ENCODE results near the gene LIPC.

LIPC gene

GRCh38 chr15:58555162-58556027, 123.6 kb downstream of the LIPC start:
- no peaks in the 10 kb centered on the region for H3K9me3 ChIP-seq (ENCODE audit: insufficient read depth, low read length, severe bottlenecking)
- H2AFZ ChIP-seq (ENCODE audit: low read depth, low read length), result no peak overlapping the region
- H3K27me3 ChIP-seq (ENCODE audit: insufficient read depth, low read length, poor library complexity), result no peaks in the 10 kb centered on the region
- H3K79me2 ChIP-seq (ENCODE audit: insufficient read depth, low read length), result no peaks in the 10 kb centered on the region
- no peaks in the 10 kb centered on the region for H4K20me1 ChIP-seq (ENCODE audit: insufficient read depth, low read length)
- H3K9ac ChIP-seq (ENCODE audit: low read depth, low read length), result no peak overlapping the region
- H3K36me3 ChIP-seq (ENCODE audit: insufficient read depth, low read length), result no peaks in the 10 kb centered on the region
- no peak for TF ChIP-seq EZH2 (IDR thresholded peaks at IDR 0.05; ENCODE audit: borderline replicate concordance, low read depth, low read length, severe bottlenecking)
- no peak for TF ChIP-seq CTCF (IDR thresholded peaks at IDR 0.05; ENCODE audit: borderline replicate concordance, extremely low read depth, low read length, poor library complexity, severe bottlenecking)
- ATAC-seq (ENCODE audit: insufficient read depth, low read depth) (no peak), DNase-seq (no peak)
- H3K4me2 ChIP-seq (ENCODE audit: insufficient read depth, low read length), result no peak overlapping the region
- no peak overlapping the region for H3K27ac ChIP-seq (ENCODE audit: low read length)
- H3K4me1 ChIP-seq (ENCODE audit: insufficient read depth, low read length), result peaks cover 17% of the 10 kb centered on the region
- no peak overlapping the region for H3K4me3 ChIP-seq (ENCODE audit: low read depth in 1 of 2, low read length in 2 of 2)

- TF ChIP-seq CTCF (IDR thresholded peaks at IDR 0.05; ENCODE audit: borderline replicate concordance, extremely low read depth, low read length, poor library complexity, severe bottlenecking) (no peak), EZH2 (IDR thresholded peaks at IDR 0.05; ENCODE audit: borderline replicate concordance, low read depth, low read length, severe bottlenecking) (no peak)
- DNase-seq (no peak), ATAC-seq (ENCODE audit: insufficient read depth, low read depth) (no peak)
- Histone ChIP-seq H3K36me3 (ENCODE audit: insufficient read depth, low read length) (no peaks in the 10 kb centered on the region), H3K27ac (ENCODE audit: low read length) (no peak overlapping the region), H4K20me1 (ENCODE audit: insufficient read depth, low read length) (no peaks in the 10 kb centered on the region), H3K4me1 (ENCODE audit: insufficient read depth, low read length) (peaks cover 15% of the 10 kb centered on the region), H2AFZ (ENCODE audit: low read depth, low read length) (no peak overlapping the region), H3K4me3 (ENCODE audit: low read depth in 1 of 2, low read length in 2 of 2) (no peak overlapping the region), H3K27me3 (ENCODE audit: insufficient read depth, low read length, poor library complexity) (no peaks in the 10 kb centered on the region), H3K4me2 (ENCODE audit: insufficient read depth, low read length) (no peak overlapping the region), H3K9ac (ENCODE audit: low read depth, low read length) (no peak overlapping the region), H3K79me2 (ENCODE audit: insufficient read depth, low read length) (no peaks in the 10 kb centered on the region), H3K9me3 (ENCODE audit: insufficient read depth, low read length, severe bottlenecking) (no peaks in the 10 kb centered on the region)
Observed at GRCh38 chr15:58556028-58556361, 124.2 kb downstream of the LIPC start.

GRCh38 chr15:58556541-58556940, 124.8 kb downstream of the LIPC start:
- Histone ChIP-seq H3K27me3 (ENCODE audit: insufficient read depth, low read length, poor library complexity) (no peaks in the 10 kb centered on the region), H3K4me1 (ENCODE audit: insufficient read depth, low read length) (peaks cover 10% of the 10 kb centered on the region), H3K4me2 (ENCODE audit: insufficient read depth, low read length) (no peak overlapping the region), H3K79me2 (ENCODE audit: insufficient read depth, low read length) (no peaks in the 10 kb centered on the region), H3K4me3 (ENCODE audit: low read depth in 1 of 2, low read length in 2 of 2) (no peak overlapping the region), H3K9me3 (ENCODE audit: insufficient read depth, low read length, severe bottlenecking) (no peaks in the 10 kb centered on the region), H4K20me1 (ENCODE audit: insufficient read depth, low read length) (no peaks in the 10 kb centered on the region), H2AFZ (ENCODE audit: low read depth, low read length) (no peak overlapping the region), H3K27ac (ENCODE audit: low read length) (no peak overlapping the region), H3K9ac (ENCODE audit: low read depth, low read length) (no peak overlapping the region), H3K36me3 (ENCODE audit: insufficient read depth, low read length) (no peaks in the 10 kb centered on the region)
- no peak for ATAC-seq (ENCODE audit: insufficient read depth, low read depth)
- no peak for DNase-seq
- TF ChIP-seq EZH2 (IDR thresholded peaks at IDR 0.05; ENCODE audit: borderline replicate concordance, low read depth, low read length, severe bottlenecking) (no peak), CTCF (IDR thresholded peaks at IDR 0.05; ENCODE audit: borderline replicate concordance, extremely low read depth, low read length, poor library complexity, severe bottlenecking) (no peak)

Data from DND-41 (cell line).